HG02759 (cell line): ENCODE measurements around the gene PPM1H.
"Not testable (repeated sequence)": the region's sequence is repeated elsewhere in the genome, so short reads cannot be mapped to it uniquely, and the experiment has no call there.

Experiments
- ATAC-seq: cut with Tn5 transposase; IDR thresholded peaks from one replicate; pipeline ENCODE4 v1.9.1; 2021; ENCODE audit warnings: mild to moderate bottlenecking, moderate library complexity; ENCODE audit not compliant: unreplicated experiment

Gene PPM1H

GRCh38 chr12:62739266-62740015 lies 195.5 kb downstream of the PPM1H start:
- ATAC-seq, result no peak

GRCh38 chr12:62738616-62739015 lies 196.3 kb downstream of the PPM1H start:
- no peak for ATAC-seq

GRCh38 chr12:62738105-62738504 lies 196.8 kb downstream of the PPM1H start:
- no peak for ATAC-seq

GRCh38 chr12:62737615-62738014 lies 197.3 kb downstream of the PPM1H start:
- ATAC-seq, result no peak

- no peak for ATAC-seq
Measured at GRCh38 chr12:62737188-62737587, 197.8 kb downstream of the PPM1H start.

- ATAC-seq, result no peak
Measured at GRCh38 chr12:62736596-62736995, 198.4 kb downstream of the PPM1H start.

- no peak for ATAC-seq
Measured at GRCh38 chr12:62732861-62733427, 202.0 kb downstream of the PPM1H start.

GRCh38 chr12:62731055-62731820 lies 203.7 kb downstream of the PPM1H start:
- ATAC-seq, result no peak

- ATAC-seq, result no peak
Measured at GRCh38 chr12:62730649-62731048, 204.3 kb downstream of the PPM1H start.

- not testable (repeated sequence) for ATAC-seq
Measured at GRCh38 chr12:62729579-62730544, 205.1 kb downstream of the PPM1H start.

- no peak for ATAC-seq
Measured at GRCh38 chr12:62728741-62729140, 206.2 kb downstream of the PPM1H start.

GRCh38 chr12:62726471-62726980 lies 208.4 kb downstream of the PPM1H start:
- no peak for ATAC-seq

GRCh38 chr12:62725781-62726180 lies 209.2 kb downstream of the PPM1H start:
- ATAC-seq, result no peak

- ATAC-seq, result no peak
Measured at GRCh38 chr12:62724947-62725451, 210.0 kb downstream of the PPM1H start.

GRCh38 chr12:62724285-62724684 lies 210.7 kb downstream of the PPM1H start:
- no peak for ATAC-seq

- ATAC-seq, result no peak
Measured at GRCh38 chr12:62722971-62723680, 211.8 kb downstream of the PPM1H start.

GRCh38 chr12:62720661-62721330 lies 214.2 kb downstream of the PPM1H start:
- no peak for ATAC-seq

- no peak for ATAC-seq
Measured at GRCh38 chr12:62720025-62720424, 214.9 kb downstream of the PPM1H start.

GRCh38 chr12:62718762-62719426 lies 216.1 kb downstream of the PPM1H start:
- no peak for ATAC-seq
